Measurements from ENCODE around the gene APOBEC3H.

APOBEC3H gene

GRCh38 chr22:39083212-39084165, 13.6 kb upstream of the APOBEC3H start:
- Histone ChIP-seq H2BK120ac (ENCODE audit: low read depth, low read length) (no peak overlapping the region), H3K27me3 (ENCODE audit: insufficient read depth, low read length, poor library complexity) (no peaks in the 10 kb centered on the region), H3K27ac (ENCODE audit: low read depth, low read length) (no peak overlapping the region), H4K8ac (ENCODE audit: low read depth, low read length) (no peak overlapping the region), H3K56ac (ENCODE audit: low read length) (no peak overlapping the region), H3K23ac (ENCODE audit: low read length) (no peak overlapping the region), H3K4me3 (ENCODE audit: low read length) (no peak overlapping the region), H2BK5ac (ENCODE audit: low read length) (no peak overlapping the region), H3K4me2 (ENCODE audit: low read length) (no peak overlapping the region), H3K79me1 (ENCODE audit: low read length) (no peaks in the 10 kb centered on the region), H2AK5ac (ENCODE audit: low read length) (no peak overlapping the region), H3K18ac (ENCODE audit: low read length) (no peak overlapping the region), H4K5ac (ENCODE audit: low read length) (no peak overlapping the region), H3K36me3 (ENCODE audit: control insufficient read depth, insufficient read depth, low read length) (peaks cover 3% of the 10 kb centered on the region), H3K79me2 (ENCODE audit: control insufficient read depth, insufficient read depth, low read length) (no peaks in the 10 kb centered on the region), H2BK15ac (replicated peaks; ENCODE audit: low read depth) (no peak overlapping the region), H3K9ac (ENCODE audit: low read length) (no peak overlapping the region), H3K4me1 (ENCODE audit: control insufficient read depth, low read depth, low read length) (no peaks in the 10 kb centered on the region), H3K4ac (ENCODE audit: low read depth, low read length) (no peak overlapping the region)
- WGBS (ENCODE audit: extremely low coverage, insufficient coverage, low lambda C conversion rate), result no CpG with 5 or more reads among the region's 14 CpGs
- DNase-seq, result no peak

- Histone ChIP-seq H3K4me1 (ENCODE audit: control insufficient read depth, low read depth, low read length) (no peaks in the 10 kb centered on the region), H3K9ac (ENCODE audit: low read length) (no peak overlapping the region), H2BK5ac (ENCODE audit: low read length) (no peak overlapping the region), H2BK15ac (replicated peaks; ENCODE audit: low read depth) (no peak overlapping the region), H3K27ac (ENCODE audit: low read depth, low read length) (no peak overlapping the region), H3K79me2 (ENCODE audit: control insufficient read depth, insufficient read depth, low read length) (no peaks in the 10 kb centered on the region), H3K56ac (ENCODE audit: low read length) (no peak overlapping the region), H2AK5ac (ENCODE audit: low read length) (no peak overlapping the region), H3K4me3 (ENCODE audit: low read length) (no peak overlapping the region), H3K4ac (ENCODE audit: low read depth, low read length) (no peak overlapping the region), H3K27me3 (ENCODE audit: insufficient read depth, low read length, poor library complexity) (no peaks in the 10 kb centered on the region), H4K5ac (ENCODE audit: low read length) (no peak overlapping the region), H3K23ac (ENCODE audit: low read length) (no peak overlapping the region), H3K18ac (ENCODE audit: low read length) (no peak overlapping the region), H3K36me3 (ENCODE audit: control insufficient read depth, insufficient read depth, low read length) (peaks cover 3% of the 10 kb centered on the region), H2BK120ac (ENCODE audit: low read depth, low read length) (no peak overlapping the region), H3K4me2 (ENCODE audit: low read length) (no peak overlapping the region), H4K8ac (ENCODE audit: low read depth, low read length) (no peak overlapping the region), H3K79me1 (ENCODE audit: low read length) (no peaks in the 10 kb centered on the region)
- WGBS (ENCODE audit: extremely low coverage, insufficient coverage, low lambda C conversion rate), result no CpG with 5 or more reads among the region's 8 CpGs
- DNase-seq, result no peak
Measured at GRCh38 chr22:39084666-39085065, 12.4 kb upstream of the APOBEC3H start.

DNA sequence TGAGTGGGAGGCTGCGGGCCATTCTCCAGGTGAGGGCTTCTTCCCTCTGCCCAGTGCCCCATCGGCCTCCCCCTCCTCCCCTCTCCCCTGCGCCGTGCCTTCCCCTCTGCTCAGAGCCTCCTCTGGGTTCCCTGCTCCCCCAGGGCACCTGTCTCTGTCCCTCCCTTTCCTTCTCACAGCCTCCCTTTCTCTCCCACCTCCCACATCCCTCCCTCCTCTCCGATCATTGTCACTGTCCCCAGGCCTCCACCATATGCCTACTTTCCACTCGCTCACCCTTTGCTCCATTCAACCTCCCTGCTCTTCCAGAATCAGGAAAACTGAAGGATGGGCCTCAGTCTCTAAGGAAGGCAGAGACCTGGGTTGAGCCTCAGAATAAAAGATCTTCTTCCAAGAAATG, 9.9 kb upstream of the APOBEC3H start:
- no peaks in the 10 kb centered on the region for H3K79me1 ChIP-seq (ENCODE audit: low read length)
- no CpG with 5 or more reads among the region's 6 CpGs for WGBS (ENCODE audit: extremely low coverage, insufficient coverage, low lambda C conversion rate)
- H2BK120ac ChIP-seq (ENCODE audit: low read depth, low read length), result no peak overlapping the region
- H3K9ac ChIP-seq (ENCODE audit: low read length), result no peak overlapping the region
- H3K79me2 ChIP-seq (ENCODE audit: control insufficient read depth, insufficient read depth, low read length), result no peaks in the 10 kb centered on the region
- H3K4me3 ChIP-seq (ENCODE audit: low read length), result no peak overlapping the region
- no peak overlapping the region for H4K5ac ChIP-seq (ENCODE audit: low read length)
- no peaks in the 10 kb centered on the region for H3K36me3 ChIP-seq (ENCODE audit: control insufficient read depth, insufficient read depth, low read length)
- H2BK5ac ChIP-seq (ENCODE audit: low read length), result no peak overlapping the region
- no peak for DNase-seq
- no peak overlapping the region for H2BK15ac ChIP-seq (replicated peaks; ENCODE audit: low read depth)
- no peak overlapping the region for H3K4me2 ChIP-seq (ENCODE audit: low read length)
- H3K4me1 ChIP-seq (ENCODE audit: control insufficient read depth, low read depth, low read length), result no peaks in the 10 kb centered on the region
- no peak overlapping the region for H2AK5ac ChIP-seq (ENCODE audit: low read length)
- H3K18ac ChIP-seq (ENCODE audit: low read length), result no peak overlapping the region
- no peaks in the 10 kb centered on the region for H3K27me3 ChIP-seq (ENCODE audit: insufficient read depth, low read length, poor library complexity)
- H3K27ac ChIP-seq (ENCODE audit: low read depth, low read length), result no peak overlapping the region
- peak overlapping the region; percentile 3 for H3K56ac ChIP-seq (ENCODE audit: low read length)
- no peak overlapping the region for H4K8ac ChIP-seq (ENCODE audit: low read depth, low read length)
- H3K23ac ChIP-seq (ENCODE audit: low read length), result no peak overlapping the region
- H3K4ac ChIP-seq (ENCODE audit: low read depth, low read length), result no peak overlapping the region

DNA sequence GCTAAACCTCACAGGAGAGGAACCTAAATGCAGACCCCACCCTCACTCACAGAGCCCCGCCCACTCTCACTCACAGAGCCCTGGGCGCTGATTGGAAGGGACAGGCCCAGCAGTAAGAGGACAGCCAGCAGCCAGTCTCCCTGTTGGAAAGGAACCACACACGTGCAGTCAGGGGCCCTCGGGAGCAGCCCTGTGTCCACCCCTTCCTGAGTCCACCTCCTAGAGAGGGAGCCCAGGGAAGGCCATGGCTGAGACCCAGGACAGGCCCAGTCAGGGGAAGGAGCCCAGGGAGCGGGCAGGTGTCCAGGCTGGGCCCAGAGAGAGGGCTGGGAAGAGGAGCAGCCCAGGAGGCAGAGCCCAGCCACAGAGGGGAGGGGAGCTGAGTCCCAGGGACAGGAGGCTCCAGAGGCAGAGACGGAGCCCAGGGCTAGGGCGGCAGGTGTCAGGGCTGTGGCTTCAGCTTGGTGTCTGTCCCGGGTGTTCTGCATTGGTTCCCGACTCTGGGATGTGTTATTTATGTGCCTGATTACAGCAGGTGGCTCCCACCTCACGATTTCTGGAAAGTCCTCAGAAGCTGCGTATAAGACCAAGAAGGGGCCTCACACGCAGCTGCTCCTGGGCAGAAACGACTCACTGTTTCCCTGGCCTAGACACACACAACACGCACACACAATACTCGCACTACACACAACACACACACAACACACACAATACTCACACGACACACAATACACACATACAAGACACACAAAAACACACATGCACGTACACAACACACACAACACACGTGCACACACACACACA, 9.0 kb upstream of the APOBEC3H start:
- Histone ChIP-seq H2BK120ac (ENCODE audit: low read depth, low read length) (no peak overlapping the region), H3K36me3 (ENCODE audit: control insufficient read depth, insufficient read depth, low read length) (no peaks in the 10 kb centered on the region), H3K27me3 (ENCODE audit: insufficient read depth, low read length, poor library complexity) (no peaks in the 10 kb centered on the region), H2BK15ac (replicated peaks; ENCODE audit: low read depth) (no peak overlapping the region), H4K5ac (ENCODE audit: low read length) (no peak overlapping the region), H2AK5ac (ENCODE audit: low read length) (no peak overlapping the region), H4K8ac (ENCODE audit: low read depth, low read length) (no peak overlapping the region), H3K4me3 (ENCODE audit: low read length) (no peak overlapping the region), H3K4me2 (ENCODE audit: low read length) (no peak overlapping the region), H3K79me1 (ENCODE audit: low read length) (no peaks in the 10 kb centered on the region), H3K56ac (ENCODE audit: low read length) (peak overlapping the region; percentile 12), H2BK5ac (ENCODE audit: low read length) (no peak overlapping the region), H3K18ac (ENCODE audit: low read length) (no peak overlapping the region), H3K9ac (ENCODE audit: low read length) (no peak overlapping the region), H3K79me2 (ENCODE audit: control insufficient read depth, insufficient read depth, low read length) (no peaks in the 10 kb centered on the region), H3K27ac (ENCODE audit: low read depth, low read length) (no peak overlapping the region), H3K23ac (ENCODE audit: low read length) (no peak overlapping the region), H3K4me1 (ENCODE audit: control insufficient read depth, low read depth, low read length) (no peaks in the 10 kb centered on the region), H3K4ac (ENCODE audit: low read depth, low read length) (no peak overlapping the region)
- 100% methylated on average over 4 of the region's 18 CpGs for WGBS (ENCODE audit: extremely low coverage, insufficient coverage, low lambda C conversion rate)
- peak; percentile 54 for DNase-seq

DNA sequence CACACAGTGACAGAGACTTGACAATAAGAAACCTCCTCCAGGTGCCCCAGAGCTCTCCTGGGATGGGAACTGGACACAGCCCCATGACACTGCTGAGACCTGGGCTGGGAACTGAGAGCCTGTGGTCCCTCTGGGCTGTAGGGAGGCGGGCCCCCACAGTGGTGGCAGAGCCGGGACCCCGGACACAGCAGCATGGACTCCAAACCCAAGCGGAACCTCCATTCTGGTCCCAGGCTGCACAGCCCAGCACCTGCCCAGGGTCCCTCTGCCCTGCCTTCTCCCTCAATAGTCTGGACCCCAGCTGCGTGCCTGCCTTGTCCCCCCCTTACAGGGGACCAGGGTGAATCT, 8.4 kb upstream of the APOBEC3H start:
- H3K9ac ChIP-seq (ENCODE audit: low read length), result no peak overlapping the region

More for the DNA sequence above, 8.4 kb upstream of the APOBEC3H start:
- Histone ChIP-seq H3K36me3 (ENCODE audit: control insufficient read depth, insufficient read depth, low read length) (no peaks in the 10 kb centered on the region), H3K4me2 (ENCODE audit: low read length) (no peak overlapping the region), H3K4ac (ENCODE audit: low read depth, low read length) (no peak overlapping the region), H3K23ac (ENCODE audit: low read length) (no peak overlapping the region), H2AK5ac (ENCODE audit: low read length) (no peak overlapping the region), H3K27ac (ENCODE audit: low read depth, low read length) (no peak overlapping the region), H3K4me1 (ENCODE audit: control insufficient read depth, low read depth, low read length) (no peaks in the 10 kb centered on the region), H3K79me2 (ENCODE audit: control insufficient read depth, insufficient read depth, low read length) (no peaks in the 10 kb centered on the region), H3K27me3 (ENCODE audit: insufficient read depth, low read length, poor library complexity) (no peaks in the 10 kb centered on the region), H4K5ac (ENCODE audit: low read length) (no peak overlapping the region), H2BK120ac (ENCODE audit: low read depth, low read length) (no peak overlapping the region), H2BK15ac (replicated peaks; ENCODE audit: low read depth) (no peak overlapping the region), H4K8ac (ENCODE audit: low read depth, low read length) (no peak overlapping the region), H3K56ac (ENCODE audit: low read length) (peak overlapping the region; percentile 15), H3K4me3 (ENCODE audit: low read length) (no peak overlapping the region), H2BK5ac (ENCODE audit: low read length) (no peak overlapping the region), H3K18ac (ENCODE audit: low read length) (no peak overlapping the region), H3K79me1 (ENCODE audit: low read length) (no peaks in the 10 kb centered on the region)
- no peak for DNase-seq
- WGBS (ENCODE audit: extremely low coverage, insufficient coverage, low lambda C conversion rate), result no CpG with 5 or more reads among the region's 5 CpGs

Measured in mesendoderm (in vitro differentiated cells).